Smooth muscle cell of the brain vasculature (primary cell): ENCODE data around the gene JAK1.
A peak's percentile ranks its signal among the peaks of the same experiment; 100 is the strongest.
"Not testable (repeated sequence)": the region's sequence is repeated elsewhere in the genome, so short reads cannot be mapped to it uniquely, and the experiment has no call there.

Source experiments
- DNase-seq: peaks from one replicate; pipeline ENCODE4 v3.0.0-alpha.2; 2012; ENCODE audit warnings: low read depth, low spot score

Gene JAK1

DNA sequence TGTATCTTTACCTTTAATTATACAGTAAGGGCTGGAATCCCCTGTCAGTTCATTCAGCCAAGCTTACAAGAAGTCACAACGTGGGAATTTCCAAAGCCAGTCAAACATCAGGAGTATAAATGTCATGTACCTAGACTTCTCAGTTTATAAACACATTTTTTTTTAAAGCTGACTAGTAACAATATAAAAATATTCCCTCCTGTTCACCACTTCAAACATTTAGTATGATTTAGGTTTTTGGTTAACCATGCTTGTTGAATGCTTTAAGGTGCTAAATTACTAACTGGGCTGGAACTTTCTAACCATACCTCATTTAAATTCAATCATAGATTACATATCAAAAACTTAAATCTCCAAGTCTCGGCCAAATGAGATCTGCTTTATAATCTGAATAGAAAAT is 44.0 kb downstream of the JAK1 start:
- DNase-seq = no peak

DNA sequence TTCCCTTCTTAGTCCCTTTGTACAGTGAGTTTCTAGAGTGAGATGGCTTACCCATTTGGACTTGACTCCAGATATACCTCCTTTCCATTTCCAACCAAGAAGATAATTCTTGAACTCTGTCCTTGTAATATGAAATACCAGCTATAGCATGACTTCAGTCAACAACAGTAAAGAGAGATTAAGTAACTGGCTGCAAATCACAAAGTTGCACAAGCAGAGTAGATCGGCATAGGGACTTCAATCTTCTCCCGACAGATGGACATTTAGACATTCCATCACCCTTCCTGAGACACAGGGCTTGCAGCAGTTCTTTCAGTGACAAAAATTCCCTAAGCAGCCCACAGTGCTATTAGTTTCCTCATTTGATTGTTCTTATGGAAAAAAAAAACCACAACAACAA is 44.6 kb downstream of the JAK1 start:
- DNase-seq = no peak

DNA sequence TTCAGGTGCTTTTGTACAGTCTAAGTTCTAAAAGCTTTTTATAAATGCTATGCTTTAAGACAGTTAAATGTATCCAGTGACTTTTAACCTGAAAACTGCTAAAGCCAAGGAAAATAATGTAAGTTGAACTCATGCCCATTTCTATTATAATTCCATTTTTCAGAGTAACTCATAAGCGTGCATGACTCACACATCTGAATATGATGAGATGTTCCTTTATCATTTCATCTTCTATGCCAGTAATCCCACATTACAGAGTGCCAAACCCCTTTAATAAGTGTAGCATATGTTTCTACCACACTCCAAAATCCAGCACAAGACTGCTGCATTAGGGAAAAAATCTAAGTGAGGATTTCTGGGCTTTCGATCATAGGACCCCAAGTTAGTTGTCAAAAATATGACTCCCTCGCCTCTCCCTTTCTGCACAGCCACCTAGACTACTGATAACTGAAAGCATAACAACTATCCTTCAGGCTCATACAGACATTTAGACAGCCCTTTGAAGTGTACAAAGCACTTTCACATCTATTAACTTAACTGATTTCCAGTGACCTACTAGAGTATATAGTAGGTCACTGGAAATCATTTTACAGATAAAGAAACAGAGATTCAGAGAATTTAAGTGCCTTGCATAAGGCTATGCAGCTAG is 45.3 kb downstream of the JAK1 start:
- no peak for DNase-seq

DNA sequence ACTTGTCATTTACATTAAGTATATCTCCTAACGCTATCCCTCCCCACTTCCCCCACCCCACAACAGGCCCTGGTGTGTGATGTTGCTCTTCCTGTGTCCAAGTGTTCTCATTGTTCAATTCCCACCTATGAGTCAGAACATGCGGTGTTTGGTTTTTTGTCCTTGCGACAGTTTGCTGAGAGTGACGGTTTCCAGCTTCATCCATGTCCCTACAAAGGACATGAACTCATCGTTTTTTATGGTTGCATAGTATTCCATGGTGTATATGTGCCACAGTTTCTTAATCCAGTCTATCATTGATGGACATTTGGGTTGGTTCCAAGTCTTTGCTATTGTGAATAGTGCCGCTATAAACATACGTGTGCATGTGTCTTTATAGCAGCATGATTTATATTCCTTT is 47.2 kb downstream of the JAK1 start:
- DNase-seq = not testable (repeated sequence)

DNA sequence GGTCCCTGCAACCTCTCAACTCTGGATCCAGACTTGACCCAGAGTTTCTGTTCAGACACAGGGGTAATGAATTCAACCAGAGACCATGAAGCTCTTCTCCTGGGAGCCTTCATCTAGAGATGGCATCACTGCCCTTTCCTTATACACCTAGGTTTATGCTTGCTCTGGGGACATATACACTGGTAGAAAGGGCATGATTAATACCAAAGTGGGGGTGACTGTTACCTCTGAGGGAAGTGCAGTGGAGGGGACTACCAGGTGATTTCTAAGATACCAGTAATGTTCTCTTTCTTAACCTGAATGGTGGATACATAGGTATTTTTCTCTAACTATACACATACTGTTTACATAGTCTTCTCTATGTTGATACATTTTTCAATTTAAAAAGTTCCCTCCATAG is 48.4 kb downstream of the JAK1 start:
- no peak for DNase-seq

DNA sequence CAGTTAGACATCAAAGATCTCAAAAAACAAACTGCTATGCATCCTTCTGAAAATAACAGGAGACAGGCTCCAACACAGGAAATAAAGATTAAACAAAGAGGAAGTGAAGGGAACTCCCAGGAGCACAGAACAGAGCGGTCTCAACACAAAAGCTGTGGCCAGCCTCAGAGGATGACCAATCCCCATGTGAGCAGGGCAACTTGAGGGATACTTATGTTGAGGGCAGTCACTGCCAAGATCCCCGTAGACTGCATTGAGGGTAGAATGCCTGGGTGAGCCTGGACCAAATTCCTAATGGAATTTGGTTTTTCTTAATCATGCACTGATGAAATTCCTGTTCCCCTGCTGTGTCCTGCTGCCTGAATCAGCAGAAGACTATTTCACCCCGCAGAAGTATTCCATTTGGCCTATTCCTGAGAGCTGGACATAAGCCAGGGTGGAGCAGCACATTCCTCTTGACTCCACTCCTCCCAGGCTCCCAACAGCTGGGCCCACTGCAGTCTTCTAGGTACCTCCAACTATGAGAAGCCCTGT is 49.0 kb downstream of the JAK1 start:
- peak; percentile 90 for DNase-seq

DNA sequence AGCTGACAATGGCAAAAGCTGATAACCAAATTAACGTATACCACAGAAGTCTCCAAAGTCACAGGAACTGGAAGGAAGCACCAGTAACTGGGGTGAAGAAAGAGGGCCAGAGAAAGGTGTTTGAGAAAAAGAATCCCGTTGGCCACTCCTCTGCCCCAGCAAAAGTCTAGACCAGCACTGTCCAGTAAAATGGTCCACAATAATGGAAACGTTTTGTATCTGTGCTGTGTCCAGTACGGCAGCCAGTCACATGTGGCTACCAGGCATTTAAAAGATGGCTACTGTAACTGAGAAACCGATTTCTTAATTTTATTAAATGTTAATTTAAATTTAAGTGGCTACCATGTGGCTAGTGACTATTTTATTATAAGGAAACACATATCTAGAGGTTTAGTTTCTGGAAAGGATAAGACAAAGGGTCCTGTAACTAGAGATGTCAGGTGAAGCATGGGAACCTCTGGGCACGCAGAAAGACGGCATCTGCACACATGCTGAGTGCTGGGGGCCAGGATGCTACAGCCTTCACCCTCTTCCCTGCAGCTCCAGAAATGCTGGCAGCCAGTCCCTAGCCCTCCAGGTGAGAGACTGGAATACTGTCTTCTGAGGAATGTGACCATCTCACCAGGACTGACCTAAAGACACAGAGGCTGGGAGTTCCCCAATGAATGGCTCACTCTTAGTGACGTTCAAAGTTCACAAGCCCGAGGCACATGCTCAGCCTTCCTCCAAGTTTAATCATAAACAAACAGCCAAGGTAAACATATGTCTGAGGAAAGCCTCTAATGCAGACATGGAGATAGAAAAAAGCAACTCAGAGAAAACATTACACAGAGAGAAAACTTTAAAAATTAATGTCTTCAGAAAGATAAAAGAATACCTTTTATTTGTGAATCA is 50.7 kb downstream of the JAK1 start:
- peak; percentile 79 for DNase-seq

DNA sequence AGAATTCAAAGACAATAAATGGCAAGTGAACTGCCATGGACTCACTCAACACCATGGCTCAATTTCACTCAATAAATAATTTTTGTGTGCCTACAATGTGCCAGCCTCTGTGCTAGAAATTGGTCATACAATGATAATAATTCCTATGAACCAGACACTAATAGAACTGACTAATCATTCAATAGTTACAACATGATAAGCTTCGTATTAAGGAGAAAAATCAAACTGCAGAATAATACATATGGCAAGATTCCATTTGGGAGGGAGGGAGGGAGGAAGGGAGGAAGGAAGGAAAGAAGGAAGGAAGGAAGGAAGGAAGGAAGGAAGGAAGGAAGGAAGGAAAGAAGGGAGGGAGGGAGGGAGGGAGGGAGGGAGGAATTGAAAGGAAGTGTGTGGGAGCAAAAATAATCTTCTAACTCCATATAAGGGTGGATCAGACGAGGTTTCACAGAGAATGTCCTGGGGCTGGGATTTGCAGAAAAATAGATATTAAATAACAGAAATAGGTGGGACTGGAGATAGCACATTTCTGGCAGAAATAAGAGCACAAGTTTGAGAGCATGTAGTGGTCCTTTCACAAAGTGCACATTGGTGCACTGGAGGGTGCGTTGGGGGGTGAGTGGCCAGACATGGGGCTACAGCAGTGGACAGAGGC is 52.9 kb downstream of the JAK1 start:
- no peak for DNase-seq

DNA sequence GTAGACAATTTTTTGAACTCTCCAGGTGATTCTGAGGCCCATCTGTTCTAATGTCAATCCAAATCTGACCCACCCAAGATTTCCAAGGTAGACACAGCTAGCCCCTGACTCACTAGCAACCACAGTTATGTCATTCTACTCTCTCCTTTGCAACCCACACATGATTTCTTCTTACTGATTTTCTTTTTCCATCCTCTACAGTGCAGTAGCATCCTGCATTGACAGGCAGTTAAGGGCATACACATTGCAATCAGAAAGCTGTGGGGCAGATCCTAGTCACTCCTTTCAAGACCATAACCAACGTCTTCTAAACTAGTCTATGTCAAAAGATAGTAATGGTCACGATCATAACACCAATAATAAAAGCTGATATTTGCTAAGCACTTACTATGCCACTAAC is 54.2 kb downstream of the JAK1 start:
- DNase-seq = no peak

DNA sequence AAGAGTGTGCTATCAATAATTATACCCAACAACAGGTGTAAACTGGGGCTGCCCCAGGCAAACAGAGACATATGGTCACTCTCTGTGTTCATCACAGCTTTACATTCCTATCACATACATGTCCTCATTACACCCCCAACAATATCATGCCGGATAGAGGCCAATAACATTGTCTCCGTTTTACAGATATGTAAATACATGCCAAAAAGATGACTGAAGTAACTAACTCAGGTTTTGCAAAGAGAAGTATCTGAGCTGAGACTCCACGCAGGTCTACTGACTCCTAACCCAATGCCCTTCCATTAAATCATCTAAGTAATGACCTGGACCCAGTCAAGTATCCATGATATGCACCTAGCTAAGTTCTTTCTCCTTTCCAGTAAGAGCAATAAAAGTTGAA is 55.0 kb downstream of the JAK1 start:
- DNase-seq = no peak

DNA sequence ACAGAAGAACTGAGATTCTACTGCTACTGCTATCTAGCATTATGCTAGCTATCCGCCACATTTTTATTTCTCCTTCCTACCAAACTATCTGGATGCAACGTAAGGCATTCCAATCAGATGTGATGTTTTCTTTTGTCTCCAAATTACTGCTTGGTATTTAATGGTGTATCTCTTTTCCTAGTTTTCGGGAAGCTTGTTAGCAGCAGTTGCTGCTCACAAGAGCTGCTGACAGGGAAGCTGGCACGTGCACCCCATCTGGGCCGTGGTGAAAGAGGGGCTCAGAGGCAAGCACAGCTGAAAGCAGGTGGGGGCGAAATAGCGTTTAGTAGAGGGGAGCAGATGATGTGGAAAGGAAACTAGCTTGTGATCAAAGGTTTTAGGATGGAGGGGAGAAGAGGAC is 57.3 kb downstream of the JAK1 start:
- DNase-seq = no peak

DNA sequence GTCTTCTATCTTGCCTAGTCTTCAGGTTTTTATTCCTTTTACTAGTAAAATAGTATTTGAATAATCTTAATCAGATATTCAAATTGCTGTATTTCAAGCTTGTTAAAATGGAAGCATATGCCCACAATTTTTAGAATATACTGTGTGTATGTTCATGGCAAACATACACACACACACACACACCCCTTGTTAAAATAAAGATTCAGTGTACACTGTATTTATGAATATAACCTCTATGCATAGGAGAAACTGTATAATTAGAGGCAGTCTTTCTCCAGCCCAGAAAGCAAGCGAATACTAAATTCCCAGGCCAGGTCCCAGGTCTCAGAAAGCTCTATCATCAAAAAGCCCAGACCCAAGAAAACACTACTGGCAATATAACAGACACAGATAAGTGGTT is 57.8 kb downstream of the JAK1 start:
- no peak for DNase-seq

DNA sequence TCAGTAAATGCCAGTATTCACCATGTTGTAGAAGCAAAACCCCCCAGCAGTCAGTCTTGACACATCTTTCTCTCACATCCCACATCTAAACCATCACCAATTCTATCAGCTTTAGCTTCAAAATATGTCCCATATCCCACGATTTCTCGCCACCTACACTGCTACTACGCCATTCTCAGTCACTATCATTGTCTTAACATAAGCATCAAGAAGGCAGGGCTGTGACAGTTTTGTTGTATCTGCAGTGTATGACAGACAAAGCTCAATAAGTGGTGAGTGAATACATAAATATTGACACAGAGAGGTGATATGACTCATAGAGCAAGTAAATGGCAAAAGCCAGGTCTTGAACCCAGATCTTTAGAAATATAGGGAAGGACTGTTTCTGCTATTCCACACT is 59.9 kb downstream of the JAK1 start:
- no peak for DNase-seq

DNA sequence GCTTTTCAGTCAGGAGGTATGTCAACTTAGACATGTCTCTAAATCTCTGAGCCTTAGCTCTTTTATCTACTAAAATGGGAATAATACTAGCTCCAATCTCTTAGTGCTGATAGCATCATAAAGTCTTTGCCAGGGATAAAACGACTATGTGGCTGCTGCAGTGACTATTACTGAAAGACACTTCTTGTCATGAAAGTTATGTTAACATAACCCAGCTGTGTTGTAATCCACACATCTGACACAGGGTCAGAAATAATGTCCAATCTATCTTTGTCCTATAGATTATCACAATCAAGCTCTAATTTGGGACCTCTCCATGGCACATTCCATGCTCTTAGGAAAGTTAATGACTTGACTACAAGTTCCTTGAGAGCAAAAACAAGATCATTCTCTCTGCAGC is 62.8 kb downstream of the JAK1 start:
- no peak for DNase-seq

DNA sequence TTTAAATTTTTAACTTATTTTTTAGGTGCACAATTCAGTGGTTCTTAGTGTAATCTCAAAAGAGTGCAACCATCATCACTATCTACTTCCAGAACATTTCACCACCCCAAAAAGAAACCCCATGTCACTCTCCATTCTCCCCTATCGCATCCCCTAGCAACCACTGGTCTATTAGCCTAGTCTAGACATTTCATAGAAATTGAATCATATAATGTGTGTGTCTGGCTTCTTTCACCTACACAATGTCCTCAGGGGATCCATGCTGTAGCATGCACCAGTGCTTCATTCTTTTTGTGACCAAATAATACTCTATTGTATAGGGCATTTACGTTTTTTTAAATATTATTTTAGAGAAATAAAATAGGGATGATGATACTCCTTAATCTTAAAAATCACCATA is 64.7 kb downstream of the JAK1 start:
- no peak for DNase-seq

DNA sequence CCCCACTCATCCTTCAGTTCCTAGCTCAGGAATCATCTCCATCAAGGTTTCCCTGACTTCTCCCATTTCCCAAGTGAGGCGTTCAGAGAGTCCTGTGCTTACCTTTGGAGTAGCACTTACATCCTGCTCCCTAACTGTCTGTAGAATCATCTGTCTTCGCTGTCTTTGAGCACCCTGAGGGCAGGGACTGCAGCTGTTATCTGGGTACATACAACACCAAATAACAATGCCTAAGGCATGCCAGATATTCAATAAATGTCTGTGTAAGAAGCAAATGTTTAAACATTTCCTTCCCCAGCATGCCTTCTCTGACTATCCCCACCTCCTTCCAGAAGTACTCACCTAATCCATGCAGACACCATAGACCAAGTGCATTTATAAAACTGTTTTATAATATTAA is 65.4 kb downstream of the JAK1 start:
- DNase-seq = no peak

DNA sequence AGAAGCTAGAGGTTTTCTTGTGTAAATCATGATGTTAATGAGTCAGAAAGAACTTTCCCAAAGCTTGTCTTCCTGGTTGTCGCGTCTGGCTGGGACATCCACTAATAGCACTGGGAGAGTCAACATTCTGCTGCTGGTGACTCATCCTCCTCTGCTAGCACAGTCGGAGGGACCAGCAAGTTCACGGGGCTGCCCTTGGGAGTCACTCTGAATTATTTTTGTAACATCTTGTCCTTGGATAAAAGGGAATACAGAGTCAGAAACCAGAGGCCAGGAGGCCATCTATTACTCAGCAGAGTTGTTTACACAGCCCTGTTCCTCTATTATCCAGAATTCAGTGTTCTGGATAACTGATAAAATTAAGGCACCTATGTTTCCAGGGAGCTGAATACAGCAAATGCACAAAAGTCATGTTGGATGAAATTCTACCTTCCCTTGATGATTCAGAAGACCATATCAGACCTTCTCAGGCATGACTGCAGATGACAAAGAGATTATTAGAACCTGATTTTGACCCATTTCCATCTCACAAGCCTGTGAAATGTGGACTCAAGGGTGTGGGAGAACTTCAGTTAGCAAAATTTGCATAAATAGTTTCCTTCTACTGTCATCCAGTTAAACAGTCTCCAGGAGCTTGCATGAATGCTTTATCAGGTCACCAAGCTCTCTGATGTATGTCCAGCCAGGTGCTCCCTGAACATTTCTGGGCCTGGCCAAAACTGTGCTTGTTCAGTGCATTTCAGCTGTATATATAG is 68.1 kb downstream of the JAK1 start:
- peak; percentile 79 for DNase-seq

DNA sequence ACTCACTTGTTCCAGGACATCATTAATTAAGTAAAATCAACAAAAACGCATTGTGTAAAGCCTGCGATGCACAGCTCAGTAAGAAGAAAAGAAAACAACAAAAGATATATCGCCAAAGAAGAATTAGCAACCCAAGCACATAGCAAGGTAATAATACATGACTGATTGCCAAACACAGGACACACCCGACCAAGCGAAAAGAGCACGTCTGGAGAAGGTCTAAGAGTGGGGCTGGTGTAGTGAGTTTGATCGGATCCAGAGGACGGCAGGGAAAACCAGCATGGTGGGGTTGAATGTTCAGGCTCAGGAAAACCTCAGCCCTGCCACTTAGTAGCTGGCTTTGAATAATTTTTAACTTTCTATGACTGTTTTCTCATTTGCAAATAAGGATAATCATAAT is 69.8 kb downstream of the JAK1 start:
- DNase-seq = no peak

DNA sequence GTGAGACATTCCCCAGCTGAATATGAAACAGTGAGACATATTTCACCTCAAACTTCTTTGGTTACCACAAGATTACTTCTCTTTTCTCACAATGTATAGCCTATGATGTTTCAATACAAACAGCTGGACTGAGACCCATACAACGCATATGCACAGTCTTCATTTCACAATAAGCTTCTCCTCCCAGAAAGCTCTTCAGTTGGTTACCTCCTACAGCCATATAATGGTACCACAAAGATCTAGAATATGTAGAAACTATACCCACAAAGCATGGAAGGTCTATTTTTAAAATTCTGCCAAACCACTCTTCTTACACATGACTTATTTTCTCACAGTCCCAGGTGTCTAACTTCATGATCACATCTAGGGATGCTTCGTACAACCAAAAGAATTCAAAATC is 70.8 kb downstream of the JAK1 start:
- DNase-seq = no peak

DNA sequence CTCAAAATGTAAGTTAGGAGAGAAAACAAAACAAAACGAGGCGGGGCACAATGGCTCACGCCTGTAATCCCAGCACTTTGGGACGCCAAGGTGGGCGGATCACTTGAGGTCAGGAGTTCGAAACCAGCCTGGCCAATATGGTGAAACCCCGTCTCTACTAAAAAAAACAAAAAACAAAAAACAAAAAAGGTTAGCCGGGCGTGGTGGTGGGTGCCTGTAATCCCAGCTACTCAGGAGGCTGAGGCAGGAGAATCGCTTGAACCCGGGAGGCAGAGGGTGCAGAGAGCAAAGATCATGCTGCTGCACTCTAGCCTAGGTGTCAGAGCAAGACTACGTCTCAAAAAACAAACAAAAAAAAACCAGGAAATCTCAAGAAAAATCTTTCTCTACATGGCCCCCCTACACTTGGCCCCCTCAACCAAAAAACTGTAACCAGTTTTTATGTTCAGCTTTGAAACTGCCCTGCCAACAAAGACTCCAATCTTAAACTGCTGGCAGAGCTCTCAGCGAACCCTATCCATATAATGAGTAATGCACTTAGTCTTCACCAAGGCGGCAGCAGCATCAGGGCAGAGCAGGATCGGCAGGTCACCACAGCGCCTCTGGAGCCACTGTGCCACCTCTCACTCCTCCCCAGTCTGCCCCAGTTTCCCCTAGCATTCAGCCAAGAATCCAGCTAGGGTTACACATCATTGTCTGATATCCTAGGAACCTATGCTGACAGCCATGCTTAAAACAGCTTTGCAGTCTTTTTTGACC is 71.7 kb downstream of the JAK1 start:
- no peak for DNase-seq

DNA sequence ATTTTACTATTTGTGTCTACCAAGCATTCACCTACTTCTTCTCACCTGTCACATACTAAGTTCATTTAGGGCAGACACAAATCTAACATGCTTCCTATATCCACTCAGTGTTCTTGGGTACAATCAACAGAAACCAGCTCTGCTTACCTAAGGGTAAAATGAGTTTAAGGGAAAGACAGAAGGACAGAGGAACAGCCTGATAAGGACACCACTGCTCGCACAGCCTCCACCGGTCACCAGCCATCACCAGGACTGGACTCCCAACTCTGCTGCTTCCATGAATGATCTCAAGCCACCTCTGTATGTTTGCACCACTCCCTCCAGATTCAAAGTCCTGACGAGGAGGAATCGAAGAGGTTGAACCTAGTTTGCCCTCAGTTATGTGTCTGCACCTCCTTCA is 72.4 kb downstream of the JAK1 start:
- no peak for DNase-seq
